ENCODE data around the gene DPEP1. TPM values are rescaled to one million over a fixed set of nuclear protein-coding genes. Genes with fewer than 3 reads are reported as not detected.

The DPEP1 gene
- polyA plus RNA-seq, 1 donor (not counting 4 experiments of a cell fraction or from before 2014, with no cell fraction given): 0.13 TPM

- dilution Hi-C loops (cut with MboI; ENCODE audit: extremely low pct_ligation_motif_present, low sequenced_read_pairs): no loop called here
- TF ChIP-seq CTCF (optimal IDR thresholded peaks at IDR 0.05 in 1 of 3, IDR thresholded peaks at IDR 0.05 in 1 of 3, conservative IDR thresholded peaks at IDR 0.05 in 1 of 3; ENCODE audit: extremely low read depth in 1 of 3, insufficient read depth in 2 of 3, low read length in 3 of 3) (no peak), EZH2 (IDR thresholded peaks at IDR 0.05; ENCODE audit: low read length) (no peak)
- H3K4me3 ChIP-seq (ENCODE audit: control insufficient read depth in 2 of 3, extremely low read depth in 1 of 3, insufficient read depth in 2 of 3, low read depth in 1 of 3, low read length in 3 of 3): no peak overlapping the region
- no peak overlapping the region for H3K4me2 ChIP-seq (ENCODE audit: control insufficient read depth, extremely low read depth, insufficient read depth, low read depth, low read length)
- no peak overlapping the region for H2AFZ ChIP-seq (ENCODE audit: control insufficient read depth, low read length)
- no peaks in the 10 kb centered on the region for H3K9me3 ChIP-seq (ENCODE audit: control insufficient read depth, low read depth, low read length)
- H4K20me1 ChIP-seq (ENCODE audit: control insufficient read depth, extremely low read depth, insufficient read depth, low read length): no peaks in the 10 kb centered on the region
- no peaks in the 10 kb centered on the region for H3K79me2 ChIP-seq (ENCODE audit: control insufficient read depth, insufficient read depth, low read length)
- no peak for DNase-seq (ENCODE audit: low read depth, low spot score)
- H3K27me3 ChIP-seq (ENCODE audit: control insufficient read depth, extremely low read depth, insufficient read depth, low read length): peaks cover 4% of the 10 kb centered on the region
- FAIRE-seq: no peak
- H3K27ac ChIP-seq (ENCODE audit: control insufficient read depth, insufficient read depth, low read length): no peak overlapping the region
- H3K36me3 ChIP-seq (ENCODE audit: control insufficient read depth in 2 of 2, extremely low read depth in 1 of 2, insufficient read depth in 2 of 2, low read length in 2 of 2): no peaks in the 10 kb centered on the region
- H3K9ac ChIP-seq (ENCODE audit: control insufficient read depth, extremely low read depth, insufficient read depth, low read length): no peak overlapping the region
- H3K4me1 ChIP-seq (ENCODE audit: control insufficient read depth, extremely low read depth, insufficient read depth, low read length): peaks cover 33% of the 10 kb centered on the region
- H3K9me1 ChIP-seq (ENCODE audit: control insufficient read depth, extremely low read depth, insufficient read depth, low read length): no peaks in the 10 kb centered on the region
Observed at GRCh38 chr16:89600427-89600826, 13.0 kb upstream of the DPEP1 start.

- no peak overlapping the region for H3K27ac ChIP-seq (ENCODE audit: control insufficient read depth, insufficient read depth, low read length)
- H3K9ac ChIP-seq (ENCODE audit: control insufficient read depth, extremely low read depth, insufficient read depth, low read length): no peak overlapping the region
- no peaks in the 10 kb centered on the region for H3K9me1 ChIP-seq (ENCODE audit: control insufficient read depth, extremely low read depth, insufficient read depth, low read length)
- no peaks in the 10 kb centered on the region for H4K20me1 ChIP-seq (ENCODE audit: control insufficient read depth, extremely low read depth, insufficient read depth, low read length)
- H3K79me2 ChIP-seq (ENCODE audit: control insufficient read depth, insufficient read depth, low read length): no peaks in the 10 kb centered on the region
- no peak for DNase-seq (ENCODE audit: low read depth, low spot score)
- TF ChIP-seq CTCF (optimal IDR thresholded peaks at IDR 0.05 in 1 of 3, IDR thresholded peaks at IDR 0.05 in 1 of 3, conservative IDR thresholded peaks at IDR 0.05 in 1 of 3; ENCODE audit: extremely low read depth in 1 of 3, insufficient read depth in 2 of 3, low read length in 3 of 3) (no peak), EZH2 (IDR thresholded peaks at IDR 0.05; ENCODE audit: low read length) (no peak)
- H2AFZ ChIP-seq (ENCODE audit: control insufficient read depth, low read length): no peak overlapping the region
- H3K36me3 ChIP-seq (ENCODE audit: control insufficient read depth in 2 of 2, extremely low read depth in 1 of 2, insufficient read depth in 2 of 2, low read length in 2 of 2): no peaks in the 10 kb centered on the region
- H3K9me3 ChIP-seq (ENCODE audit: control insufficient read depth, low read depth, low read length): no peaks in the 10 kb centered on the region
- FAIRE-seq: no peak
- dilution Hi-C loops (cut with MboI; ENCODE audit: extremely low pct_ligation_motif_present, low sequenced_read_pairs): no loop called here
- peaks cover 37% of the 10 kb centered on the region for H3K4me1 ChIP-seq (ENCODE audit: control insufficient read depth, extremely low read depth, insufficient read depth, low read length)
- peaks cover 8% of the 10 kb centered on the region for H3K27me3 ChIP-seq (ENCODE audit: control insufficient read depth, extremely low read depth, insufficient read depth, low read length)
- H3K4me2 ChIP-seq (ENCODE audit: control insufficient read depth, extremely low read depth, insufficient read depth, low read depth, low read length): no peak overlapping the region
- H3K4me3 ChIP-seq (ENCODE audit: control insufficient read depth in 2 of 3, extremely low read depth in 1 of 3, insufficient read depth in 2 of 3, low read depth in 1 of 3, low read length in 3 of 3): no peak overlapping the region
Observed at GRCh38 chr16:89600956-89601355, 12.5 kb upstream of the DPEP1 start.

Measured in keratinocyte (primary cell).